ENCODE measurements around the gene EPHB2. TPM values are rescaled to one million over a fixed set of nuclear protein-coding genes. Genes with fewer than 3 reads are reported as not detected.

The EPHB2 gene
- total RNA-seq, 1 experiment from 2014 or later = 18.5 TPM

GRCh38 chr1:22750685-22751051, 40.0 kb downstream of the EPHB2 start (continued):
- no peak for TF ChIP-seq CDX4 (CRISPR knock-in tag; IDR thresholded peaks at IDR 0.05; ENCODE audit: borderline replicate concordance)

GRCh38 chr1:22751124-22751531, 40.5 kb downstream of the EPHB2 start:
- H3K27me3 Mint-ChIP-seq (ENCODE audit: low read depth) = no peaks in the 10 kb centered on the region
- ATAC-seq = peak; percentile 57

GRCh38 chr1:22752339-22752738, 41.7 kb downstream of the EPHB2 start:
- Mint-ChIP-seq H3K4me1 (0 out of 2 replicates have a peak, but pooled peaks cover 4% of the 10 kb centered on the region), H3K27ac (no peak overlapping the region), H3K27me3 (ENCODE audit: low read depth) (no peaks in the 10 kb centered on the region), H3K36me3 (no peaks in the 10 kb centered on the region), H3K4me3 (no peak overlapping the region), H3K9me3 (no peaks in the 10 kb centered on the region)
- DNase-seq (ENCODE audit: low spot score) (no peak), ATAC-seq (no peak)
- ChIA-PET CTCF (no interaction called here), POLR2A (no interaction called here)
- TF ChIP-seq USF2 (CRISPR knock-in tag; IDR thresholded peaks at IDR 0.05) = no peak
- no peak for TF ChIP-seq TEAD4 (CRISPR knock-in tag; IDR thresholded peaks at IDR 0.05)
- TF ChIP-seq TCF7 (CRISPR knock-in tag; IDR thresholded peaks at IDR 0.05; ENCODE audit: low read depth) = no peak
- no peak for TF ChIP-seq ATF3 (CRISPR knock-in tag; conservative IDR thresholded peaks at IDR 0.05)
- TF ChIP-seq E2F1 (CRISPR knock-in tag; IDR thresholded peaks at IDR 0.05) = no peak
- TF ChIP-seq GTF2I (CRISPR knock-in tag; conservative IDR thresholded peaks at IDR 0.05) = no peak
- no peak for TF ChIP-seq MLX (CRISPR knock-in tag; IDR thresholded peaks at IDR 0.05)
- no peak for TF ChIP-seq SOX15 (CRISPR knock-in tag; IDR thresholded peaks at IDR 0.05)
- peak; percentile 99 for TF ChIP-seq HMGA2 (CRISPR knock-in tag; IDR thresholded peaks at IDR 0.05)

More at GRCh38 chr1:22751124-22751531, 40.5 kb downstream of the EPHB2 start:
- Mint-ChIP-seq H3K27ac (no peak overlapping the region), H3K4me3 (no peak overlapping the region), H3K9me3 (no peaks in the 10 kb centered on the region), H3K36me3 (no peaks in the 10 kb centered on the region), H3K4me1 (0 out of 2 replicates have a peak, but pooled peaks cover 4% of the 10 kb centered on the region)
- CTCF ChIA-PET = interaction anchor here (0.6 to 3.6 kb wide), 7 partner anchors 10 to 296 kb away, joined by 3 to 24 read pairs (median 4); no protein-coding TSS in a partner anchor
- DNase-seq (ENCODE audit: low spot score) = peak; percentile 26
- no peak for TF ChIP-seq NR3C1 (CRISPR knock-in tag; conservative IDR thresholded peaks at IDR 0.05; ENCODE audit: low read depth)
- no peak for TF ChIP-seq SP1 (CRISPR knock-in tag; conservative IDR thresholded peaks at IDR 0.05)
- TF ChIP-seq TEAD1 (CRISPR knock-in tag; IDR thresholded peaks at IDR 0.05) = no peak
- TF ChIP-seq E2F4 (CRISPR knock-in tag; IDR thresholded peaks at IDR 0.05; ENCODE audit: borderline replicate concordance, low read depth) = no peak
- TF ChIP-seq ETV6 (CRISPR knock-in tag; IDR thresholded peaks at IDR 0.05) = no peak
- POLR2A ChIA-PET = no interaction called here

GRCh38 chr1:22753481-22753971, 42.9 kb downstream of the EPHB2 start:
- POLR2A ChIA-PET = no interaction called here
- CTCF ChIA-PET = interaction anchor here (0.8 kb wide), 1 partner anchor 22 kb away, joined by 3 read pairs; no protein-coding TSS in a partner anchor
- TF ChIP-seq MLX (CRISPR knock-in tag; IDR thresholded peaks at IDR 0.05) (no peak), SMAD4 (CRISPR knock-in tag; IDR thresholded peaks at IDR 0.05) (no peak), ZNF232 (CRISPR knock-in tag; IDR thresholded peaks at IDR 0.05) (no peak), EMX1 (CRISPR knock-in tag; IDR thresholded peaks at IDR 0.05) (no peak), AR (CRISPR knock-in tag; IDR thresholded peaks at IDR 0.05) (no peak)

More at GRCh38 chr1:22753481-22753971, 42.9 kb downstream of the EPHB2 start:
- Mint-ChIP-seq H3K27ac (no peak overlapping the region), H3K4me3 (no peak overlapping the region), H3K36me3 (no peaks in the 10 kb centered on the region), H3K9me3 (no peaks in the 10 kb centered on the region), H3K4me1 (0 out of 2 replicates have a peak, but pooled peaks cover 4% of the 10 kb centered on the region), H3K27me3 (ENCODE audit: low read depth) (no peaks in the 10 kb centered on the region)
- DNase-seq (ENCODE audit: low spot score) = no peak
- no peak for ATAC-seq
